ENCODE measurements around the gene SULT2B1. TPM values are rescaled to one million over a fixed set of nuclear protein-coding genes. Genes with fewer than 3 reads are reported as not detected.
"Not testable (repeated sequence)": the region's sequence is repeated elsewhere in the genome, so short reads cannot be mapped to it uniquely, and the experiment has no call there.

The SULT2B1 gene
- polyA plus RNA-seq, 1 experiment = 0.25 TPM

DNA sequence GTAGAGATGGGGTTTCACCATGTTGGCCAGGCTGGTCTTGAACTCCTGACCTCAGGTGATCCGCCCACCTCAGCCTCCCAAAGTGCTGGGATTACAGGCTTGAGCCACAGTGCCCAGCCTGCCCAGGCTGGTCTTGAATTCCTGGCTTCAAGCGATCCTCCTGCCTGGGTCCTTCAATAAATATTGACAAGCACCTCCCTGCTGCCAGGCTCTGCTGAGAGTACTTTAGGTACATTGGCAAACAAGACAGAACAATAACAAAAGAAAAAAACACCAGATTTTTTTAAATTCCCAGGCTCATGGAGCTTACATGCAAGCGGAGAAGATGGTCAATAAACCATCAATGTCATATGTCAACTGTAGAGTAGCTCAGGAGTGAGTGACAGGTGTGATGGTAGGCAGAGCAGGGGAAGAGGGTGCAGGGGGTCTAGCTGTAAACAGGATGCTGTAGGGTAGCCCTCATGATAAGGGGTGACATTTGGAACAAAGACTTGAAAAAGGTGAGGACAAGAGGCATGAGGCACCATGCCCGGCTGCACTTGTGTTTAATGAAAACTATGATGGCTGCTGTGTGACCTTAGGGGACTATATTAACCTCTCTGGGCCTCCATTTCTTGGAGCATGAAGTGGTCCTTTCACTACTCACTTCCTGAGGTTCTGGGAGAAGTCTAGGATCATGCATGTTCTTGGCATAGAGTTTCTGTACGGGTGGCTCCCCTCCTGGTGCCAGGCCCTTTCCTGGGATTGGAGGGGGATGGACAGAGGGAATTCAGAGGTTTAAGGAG, 19.6 kb downstream of the SULT2B1 start:
- DNase-seq (ENCODE audit: low read depth) = no peak
- TF ChIP-seq, protein P1, sequence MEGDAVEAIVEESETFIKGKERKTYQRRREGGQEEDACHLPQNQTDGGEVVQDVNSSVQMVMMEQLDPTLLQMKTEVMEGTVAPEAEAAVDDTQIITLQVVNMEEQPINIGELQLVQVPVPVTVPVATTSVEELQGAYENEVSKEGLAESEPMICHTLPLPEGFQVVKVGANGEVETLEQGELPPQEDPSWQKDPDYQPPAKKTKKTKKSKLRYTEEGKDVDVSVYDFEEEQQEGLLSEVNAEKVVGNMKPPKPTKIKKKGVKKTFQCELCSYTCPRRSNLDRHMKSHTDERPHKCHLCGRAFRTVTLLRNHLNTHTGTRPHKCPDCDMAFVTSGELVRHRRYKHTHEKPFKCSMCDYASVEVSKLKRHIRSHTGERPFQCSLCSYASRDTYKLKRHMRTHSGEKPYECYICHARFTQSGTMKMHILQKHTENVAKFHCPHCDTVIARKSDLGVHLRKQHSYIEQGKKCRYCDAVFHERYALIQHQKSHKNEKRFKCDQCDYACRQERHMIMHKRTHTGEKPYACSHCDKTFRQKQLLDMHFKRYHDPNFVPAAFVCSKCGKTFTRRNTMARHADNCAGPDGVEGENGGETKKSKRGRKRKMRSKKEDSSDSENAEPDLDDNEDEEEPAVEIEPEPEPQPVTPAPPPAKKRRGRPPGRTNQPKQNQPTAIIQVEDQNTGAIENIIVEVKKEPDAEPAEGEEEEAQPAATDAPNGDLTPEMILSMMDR (IDR thresholded peaks at IDR 0.05; ENCODE audit: insufficient read depth, low read depth, low read length) = no peak
- POLR2A ChIA-PET = no interaction called here
- H3K27me3 ChIP-seq (ENCODE audit: control insufficient read depth, insufficient read depth, low read length) = no peaks in the 10 kb centered on the region
- no peaks in the 10 kb centered on the region for H3K36me3 ChIP-seq (ENCODE audit: control insufficient read depth, insufficient read depth, low read length)
- no peak overlapping the region for H3K4me3 ChIP-seq (ENCODE audit: low read depth, low read length)
- CTCF ChIA-PET = interaction anchor here (0.6 to 1.1 kb wide), 3 partner anchors 10 to 124 kb away, joined by 3 read pairs; no protein-coding TSS in a partner anchor

DNA sequence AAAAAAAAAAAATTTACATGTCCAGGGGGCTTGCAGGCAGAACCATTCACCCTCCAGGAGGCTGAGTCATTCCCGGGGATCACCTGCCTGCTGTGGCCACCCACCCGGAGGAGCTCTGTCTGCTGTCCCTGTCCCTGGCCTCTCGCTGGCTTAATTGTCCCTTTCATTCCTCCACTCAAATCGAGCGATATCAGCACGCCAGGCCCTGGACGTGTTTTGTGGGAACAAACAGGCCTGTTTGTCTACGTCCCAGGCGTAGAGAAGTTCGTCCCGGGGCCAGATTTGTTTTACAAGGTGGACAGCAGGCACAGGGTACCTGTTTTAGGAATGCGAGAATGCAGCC, 21.2 kb downstream of the SULT2B1 start:
- H3K27me3 ChIP-seq (ENCODE audit: control insufficient read depth, insufficient read depth, low read length) = no peaks in the 10 kb centered on the region
- POLR2A ChIA-PET = no interaction called here
- DNase-seq (ENCODE audit: low read depth) = no peak
- no peaks in the 10 kb centered on the region for H3K36me3 ChIP-seq (ENCODE audit: control insufficient read depth, insufficient read depth, low read length)
- no peak overlapping the region for H3K4me3 ChIP-seq (ENCODE audit: low read depth, low read length)
- CTCF ChIA-PET = interaction anchor here (1.1 to 3.3 kb wide), 4 partner anchors 12 to 84 kb away, joined by 3 to 26 read pairs (median 8); no protein-coding TSS in a partner anchor
- TF ChIP-seq, protein P1 (IDR thresholded peaks at IDR 0.05; ENCODE audit: insufficient read depth, low read depth, low read length) = no peak

DNA sequence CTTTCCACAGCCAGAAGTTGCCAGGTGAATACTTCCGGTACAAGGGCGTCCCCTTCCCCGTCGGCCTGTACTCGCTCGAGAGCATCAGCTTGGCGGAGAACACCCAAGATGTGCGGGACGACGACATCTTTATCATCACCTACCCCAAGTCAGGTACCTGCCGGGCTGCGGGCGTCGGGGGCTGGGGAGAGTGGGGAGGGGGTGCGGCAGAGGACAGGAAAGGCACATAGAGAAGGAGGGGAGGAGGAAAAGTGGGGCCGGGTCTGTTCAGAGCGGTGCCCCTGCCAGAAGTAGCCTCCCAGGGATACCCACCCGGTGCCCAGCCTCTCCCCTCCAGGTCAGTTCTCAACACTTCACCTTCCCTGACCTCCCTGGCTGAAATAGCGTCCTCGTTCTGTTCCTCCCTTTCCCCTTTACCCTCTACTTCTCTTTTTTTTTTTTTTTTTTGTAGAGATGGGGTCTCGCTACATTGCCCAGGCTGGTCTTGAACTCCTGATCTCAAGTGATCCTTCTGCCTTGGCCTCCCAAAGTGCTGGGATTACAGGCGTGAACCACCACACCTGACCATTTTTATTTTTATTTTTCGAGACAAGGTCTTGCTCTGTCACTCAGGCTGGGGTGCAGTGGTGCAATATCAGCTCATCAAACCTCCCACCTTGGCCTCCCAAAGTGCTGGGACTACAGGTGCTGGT, 24.1 kb downstream of the SULT2B1 start:
- DNase-seq (ENCODE audit: low read depth) = no peak
- Histone ChIP-seq H3K27me3 (ENCODE audit: control insufficient read depth, insufficient read depth, low read length) (no peaks in the 10 kb centered on the region), H3K36me3 (ENCODE audit: control insufficient read depth, insufficient read depth, low read length) (no peaks in the 10 kb centered on the region), H3K4me3 (ENCODE audit: low read depth, low read length) (no peak overlapping the region)
- TF ChIP-seq, protein P1 (IDR thresholded peaks at IDR 0.05; ENCODE audit: insufficient read depth, low read depth, low read length) = no peak
- CTCF ChIA-PET = interaction anchor here (2.9 to 3.3 kb wide), 2 partner anchors 9 to 13 kb away, joined by 9 to 26 read pairs; no protein-coding TSS in a partner anchor
- POLR2A ChIA-PET = no interaction called here

DNA sequence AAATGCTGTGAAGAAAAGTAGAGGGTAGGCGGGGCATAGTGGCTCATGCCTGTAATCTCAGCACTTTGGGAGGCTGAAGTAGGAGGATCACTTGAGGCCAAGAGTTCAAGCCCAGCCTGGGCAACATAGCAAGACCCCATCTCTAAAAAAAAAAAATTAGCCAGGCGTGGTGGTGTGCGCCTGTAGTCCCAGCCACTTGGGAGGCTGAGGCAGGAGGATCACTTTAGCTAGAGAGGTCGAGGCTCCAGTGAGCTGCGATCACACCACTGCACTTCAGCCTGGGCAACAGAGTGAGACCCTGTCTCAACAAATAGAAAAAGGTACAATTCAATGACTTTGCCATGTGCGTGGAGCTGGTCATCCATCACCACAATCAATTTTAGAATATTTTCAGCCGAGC, 25.9 kb downstream of the SULT2B1 start:
- POLR2A ChIA-PET = not testable (repeated sequence)

DNA sequence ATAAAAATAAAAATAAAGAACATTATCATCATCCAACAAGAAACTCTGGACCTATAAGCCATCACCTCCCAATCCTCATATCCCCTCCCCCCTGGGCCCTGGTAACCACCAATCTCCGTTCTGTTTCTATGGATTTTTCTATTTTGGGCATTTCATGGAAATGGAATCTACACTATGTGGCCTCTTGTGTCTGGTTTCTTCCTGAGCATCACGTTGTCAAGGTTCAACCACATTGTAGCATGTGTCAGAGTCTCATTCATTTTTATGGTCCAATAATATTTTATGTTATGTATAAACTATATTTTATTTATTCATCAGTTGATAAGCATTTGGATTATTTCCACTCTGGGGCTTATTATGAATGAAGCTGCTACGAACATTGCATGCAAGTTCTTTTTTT, 26.9 kb downstream of the SULT2B1 start:
- H3K27me3 ChIP-seq (ENCODE audit: control insufficient read depth, insufficient read depth, low read length) = no peaks in the 10 kb centered on the region
- no peak overlapping the region for H3K4me3 ChIP-seq (ENCODE audit: low read depth, low read length)
- no peaks in the 10 kb centered on the region for H3K36me3 ChIP-seq (ENCODE audit: control insufficient read depth, insufficient read depth, low read length)
- ChIA-PET POLR2A (no interaction called here), CTCF (interaction anchor here (1.0 to 11.3 kb wide), 2 partner anchors 72 to 89 kb away, joined by 4 to 226 read pairs; no protein-coding TSS in a partner anchor)
- DNase-seq (ENCODE audit: low read depth) = no peak
- TF ChIP-seq, protein P1 (IDR thresholded peaks at IDR 0.05; ENCODE audit: insufficient read depth, low read depth, low read length) = no peak

More for the DNA sequence above, 25.9 kb downstream of the SULT2B1 start:
- not testable (repeated sequence) for H3K36me3 ChIP-seq (ENCODE audit: control insufficient read depth, insufficient read depth, low read length); H3K27me3 ChIP-seq (ENCODE audit: control insufficient read depth, insufficient read depth, low read length); DNase-seq (ENCODE audit: low read depth); H3K4me3 ChIP-seq (ENCODE audit: low read depth, low read length)
- CTCF ChIA-PET = interaction anchor here (0.6 to 1.3 kb wide), 4 partner anchors 72 to 312 kb away, joined by 3 to 4 read pairs (median 4); no protein-coding TSS in a partner anchor
